DND-41 (cell line): ENCODE data around the gene PEX14.
A peak's percentile ranks its signal among the peaks of the same experiment; 100 is the strongest.

Source experiments
- ATAC-seq: fragments of 200-7000 bp; cut with Tn5 transposase; 3 replicates; pipeline ENCODE4 v1.9.1; 2021; ENCODE audit warnings: low read depth; ENCODE audit not compliant: insufficient read depth
- DNase-seq: peaks from one replicate; pipeline ENCODE4 v3.0.0-alpha.2; 2020
- H2AFZ ChIP-seq: 2 replicates; pipeline ENCODE4 v1.6.0; 2012; ENCODE audit warnings: low read depth, low read length
- H3K27ac ChIP-seq: 2 replicates; pipeline ENCODE4 v1.5.1; 2012; ENCODE audit warnings: low read length, inconsistent platforms
- H3K27me3 ChIP-seq: fragments of 200-600 bp; sonication (generic); 2 replicates; pipeline ENCODE4 v1.6.0; 2012; ENCODE audit warnings: low read length, mild to moderate bottlenecking, inconsistent platforms; ENCODE audit not compliant: insufficient read depth, poor library complexity
- H3K36me3 ChIP-seq: 2 replicates; pipeline ENCODE4 v1.5.1; 2012; ENCODE audit warnings: low read length, inconsistent platforms; ENCODE audit not compliant: insufficient read depth
- H3K4me1 ChIP-seq: 2 replicates; pipeline ENCODE4 v1.5.1; 2012; ENCODE audit warnings: mild to moderate bottlenecking, low read length; ENCODE audit not compliant: insufficient read depth
- H3K4me2 ChIP-seq: 2 replicates; pipeline ENCODE4 v1.6.0; 2012; ENCODE audit warnings: mild to moderate bottlenecking, moderate library complexity, low read length, inconsistent platforms; ENCODE audit not compliant: insufficient read depth
- H3K4me3 ChIP-seq, 2 experiments: fragments of 200-600 bp in 1 of 2; shearing (Covaris generic) in 1 of 2; 2 replicates each; pipeline ENCODE4 v1.5.1; 2012 to 2016; ENCODE audit warnings: inconsistent platforms in 2 of 2, low read length in 2 of 2, mild to moderate bottlenecking in 2 of 2, low read depth in 1 of 2, moderate library complexity in 1 of 2
- H3K79me2 ChIP-seq: 2 replicates; pipeline ENCODE4 v1.6.0; 2012; ENCODE audit warnings: low read length, inconsistent platforms; ENCODE audit not compliant: insufficient read depth
- H3K9ac ChIP-seq: 2 replicates; pipeline ENCODE4 v1.6.0; 2012; ENCODE audit warnings: low read depth, mild to moderate bottlenecking, inconsistent platforms, low read length, moderate library complexity
- H3K9me3 ChIP-seq: 2 replicates; pipeline ENCODE4 v1.5.1; 2012; ENCODE audit warnings: low read length, moderate library complexity, mild to moderate bottlenecking, inconsistent platforms; ENCODE audit not compliant: insufficient read depth, severe bottlenecking
- H4K20me1 ChIP-seq: 2 replicates; pipeline ENCODE4 v1.6.0; 2012; ENCODE audit warnings: low read length; ENCODE audit not compliant: insufficient read depth
- CTCF ChIP-seq: IDR thresholded peaks from 2 replicates; pipeline ENCODE4 v1.5.1; 2012; ENCODE audit warnings: borderline replicate concordance, low read length, moderate library complexity, mild to moderate bottlenecking; ENCODE audit not compliant: poor library complexity, severe bottlenecking; ENCODE audit errors: extremely low read depth
- EZH2 ChIP-seq: IDR thresholded peaks from 3 replicates; pipeline ENCODE4 v1.6.1; 2012; ENCODE audit warnings: borderline replicate concordance, low read depth, mild to moderate bottlenecking, moderate library complexity, low read length, inconsistent platforms; ENCODE audit not compliant: severe bottlenecking

PEX14 gene

GRCh38 chr1:10449751-10450150 is 25.0 kb upstream of the PEX14 start, which contains the start of gene CORT:
TSS of gene CORT (plus strand) at chr1:10450031. CDS start at chr1:10450224, 193 bp downstream.
- H3K4me3 ChIP-seq = no peak within 1 kb of the TSS
- no peak for TF ChIP-seq EZH2
- no peak for TF ChIP-seq CTCF
- no peak within 1 kb of the TSS for H3K27ac ChIP-seq
- no peak within 1 kb of the TSS for H3K9ac ChIP-seq
- no peaks in the 10 kb centered on the region for H3K27me3 ChIP-seq
- H4K20me1 ChIP-seq = no peaks in the 10 kb centered on the region
- H3K36me3 ChIP-seq = no peaks in the 10 kb centered on the region; the same call in 1 of the 2 replicates
- H2AFZ ChIP-seq = no peak within 1 kb of the TSS
- H3K79me2 ChIP-seq = no peaks in the 10 kb centered on the region
- no peak within 1 kb of the TSS for H3K4me2 ChIP-seq
- no peaks in the 10 kb centered on the region for H3K4me1 ChIP-seq
- no peak for DNase-seq
- no peaks in the 10 kb centered on the region for H3K9me3 ChIP-seq
- no peak for ATAC-seq

- Histone ChIP-seq H3K9me3 (no peaks in the 10 kb centered on the region), H3K79me2 (no peaks in the 10 kb centered on the region), H3K4me3 (no peak overlapping the region), H3K27me3 (no peaks in the 10 kb centered on the region), H2AFZ (no peak overlapping the region), H4K20me1 (no peaks in the 10 kb centered on the region), H3K4me1 (no peaks in the 10 kb centered on the region), H3K27ac (no peak overlapping the region), H3K36me3 (no peaks in the 10 kb centered on the region), H3K9ac (no peak overlapping the region), H3K4me2 (no peak overlapping the region)
- DNase-seq (no peak), ATAC-seq (peak; percentile 50; the same call in 1 of the 3 replicates)
- no peak for TF ChIP-seq CTCF
- TF ChIP-seq EZH2 = no peak
Observed at GRCh38 chr1:10450156-10450814, 24.5 kb upstream of the PEX14 start.

- no peak for DNase-seq
- Histone ChIP-seq H3K4me3 (no peak overlapping the region), H3K27me3 (no peaks in the 10 kb centered on the region), H4K20me1 (no peaks in the 10 kb centered on the region), H3K4me2 (no peak overlapping the region), H3K9ac (no peak overlapping the region), H3K4me1 (no peaks in the 10 kb centered on the region), H3K27ac (no peak overlapping the region), H2AFZ (no peak overlapping the region), H3K9me3 (no peaks in the 10 kb centered on the region), H3K79me2 (no peaks in the 10 kb centered on the region), H3K36me3 (no peaks in the 10 kb centered on the region)
- ATAC-seq = no peak
- TF ChIP-seq CTCF = no peak
- no peak for TF ChIP-seq EZH2
Observed at GRCh38 chr1:10450836-10451235, 23.9 kb upstream of the PEX14 start.

- no peak overlapping the region for H3K4me3 ChIP-seq
- no peaks in the 10 kb centered on the region; the same call in 1 of the 2 replicates for H3K36me3 ChIP-seq
- TF ChIP-seq CTCF (no peak), EZH2 (no peak)
- DNase-seq = no peak
- no peaks in the 10 kb centered on the region for H3K9me3 ChIP-seq
- no peaks in the 10 kb centered on the region for H3K79me2 ChIP-seq
- no peaks in the 10 kb centered on the region for H3K27me3 ChIP-seq
- no peaks in the 10 kb centered on the region for H3K4me1 ChIP-seq
- H3K9ac ChIP-seq = no peak overlapping the region
- H3K27ac ChIP-seq = no peak overlapping the region
- no peak overlapping the region for H2AFZ ChIP-seq
- ATAC-seq = no peak
- no peak overlapping the region for H3K4me2 ChIP-seq
- H4K20me1 ChIP-seq = no peaks in the 10 kb centered on the region
Observed at GRCh38 chr1:10451287-10451686, 23.5 kb upstream of the PEX14 start.
